ENCODE data around the gene ENO1. TPM values are rescaled to one million over a fixed set of nuclear protein-coding genes. Genes with fewer than 3 reads are reported as not detected.

Gene ENO1
- total RNA-seq, 2 experiments from 2014 or later, result 3,008 to 3,028 TPM

DNA sequence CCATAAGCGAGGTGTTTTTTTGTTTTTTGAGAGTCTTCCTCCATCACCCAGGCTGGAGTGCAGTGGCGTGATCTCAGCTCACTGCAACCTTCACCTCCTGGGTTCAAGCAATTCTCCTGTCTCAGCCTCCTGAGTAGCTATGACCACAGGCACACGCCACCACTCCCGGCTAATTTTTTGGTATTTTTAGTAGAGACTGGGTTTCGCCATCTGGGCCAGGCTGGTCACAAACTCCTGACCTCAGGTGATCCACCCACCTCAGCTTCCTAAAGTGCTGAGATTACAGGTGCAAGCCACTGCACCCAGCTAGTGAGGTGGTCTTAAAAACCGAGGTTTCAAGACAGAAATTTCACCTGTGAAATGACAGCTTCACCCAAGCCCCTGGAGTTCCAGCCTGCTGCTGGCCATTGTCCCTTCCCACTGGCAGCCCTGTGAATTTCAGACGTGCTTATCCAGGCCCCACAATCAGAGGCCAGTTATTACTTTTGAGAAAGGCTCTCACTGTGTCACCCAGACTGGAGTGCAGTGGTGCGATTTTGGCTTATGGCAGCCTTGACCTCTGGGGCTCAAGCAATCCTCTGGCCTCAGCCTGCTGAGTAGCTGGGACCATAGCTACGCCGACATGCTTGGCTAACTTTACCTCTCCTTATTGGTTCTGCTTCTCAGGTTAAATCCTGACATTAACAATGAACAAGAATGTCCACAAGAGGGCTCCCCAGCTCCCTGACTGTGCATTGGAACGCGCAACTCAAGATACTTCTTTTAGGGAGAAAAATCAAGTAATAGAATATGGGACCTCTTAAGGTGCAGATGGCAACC lies 19.4 kb downstream of the ENO1 start:
- Mint-ChIP-seq H3K4me3 (no peak overlapping the region), H3K4me1 (ENCODE audit: low read depth) (peaks cover 33% of the 10 kb centered on the region), H3K9me3 (no peaks in the 10 kb centered on the region), H3K27me3 (no peaks in the 10 kb centered on the region), H3K36me3 (peaks cover 62% of the 10 kb centered on the region), H3K27ac (peak overlapping the region; percentile 84)
- CTCF ChIA-PET, result interaction anchor here (0.6 to 4.7 kb wide), 12 partner anchors 10 to 223 kb away, joined by 3 to 49 read pairs (median 6); no protein-coding TSS in a partner anchor
- intact Hi-C loops (cut with micrococcal nuclease), result loop anchor here (1.0 kb wide), 2 partner anchors 14 to 44 kb away; no protein-coding TSS in a partner anchor
- peak; percentile 56 for DNase-seq
- POLR2A ChIA-PET, result interaction anchor here (0.8 to 7.1 kb wide), 7 partner anchors 8 to 146 kb away, joined by 4 to 45 read pairs (median 12); partner anchors contain the start of gene ENO1

- CTCF ChIA-PET, result interaction anchor here (1.0 to 4.7 kb wide), 8 partner anchors 9 to 297 kb away, joined by 3 to 49 read pairs (median 6); no protein-coding TSS in a partner anchor
- H3K27me3 Mint-ChIP-seq, result no peaks in the 10 kb centered on the region
- H3K4me3 Mint-ChIP-seq, result no peak overlapping the region
- peak overlapping the region; percentile 84 for H3K27ac Mint-ChIP-seq
- intact Hi-C loops (cut with micrococcal nuclease), result no loop called here
- peak; percentile 41 for DNase-seq
- peaks cover 27% of the 10 kb centered on the region for H3K4me1 Mint-ChIP-seq (ENCODE audit: low read depth)
- POLR2A ChIA-PET, result interaction anchor here (0.8 to 3.8 kb wide), 7 partner anchors 9 to 135 kb away, joined by 3 to 23 read pairs (median 9); partner anchors contain the start of gene ENO1
- no peaks in the 10 kb centered on the region for H3K9me3 Mint-ChIP-seq
- H3K36me3 Mint-ChIP-seq, result peaks cover 53% of the 10 kb centered on the region
Measured at GRCh38 chr1:8858112-8858668, 20.3 kb downstream of the ENO1 start.

GRCh38 chr1:8856689-8857412 lies 21.6 kb downstream of the ENO1 start:
- H3K27me3 Mint-ChIP-seq, result no peaks in the 10 kb centered on the region
- POLR2A ChIA-PET, result interaction anchor here (0.6 to 3.8 kb wide), 6 partner anchors 8 to 133 kb away, joined by 3 to 23 read pairs (median 8); partner anchors contain the start of gene ENO1
- intact Hi-C loops (cut with micrococcal nuclease), result no loop called here
- H3K9me3 Mint-ChIP-seq, result no peaks in the 10 kb centered on the region
- no peak for DNase-seq
- CTCF ChIA-PET, result interaction anchor here (0.7 to 3.8 kb wide), 6 partner anchors 8 to 324 kb away, joined by 3 to 49 read pairs (median 4); no protein-coding TSS in a partner anchor
- no peak overlapping the region for H3K4me3 Mint-ChIP-seq
- peak overlapping the region; percentile 1 for H3K27ac Mint-ChIP-seq
- peaks cover 21% of the 10 kb centered on the region for H3K4me1 Mint-ChIP-seq (ENCODE audit: low read depth)
- H3K36me3 Mint-ChIP-seq, result peaks cover 39% of the 10 kb centered on the region

DNA sequence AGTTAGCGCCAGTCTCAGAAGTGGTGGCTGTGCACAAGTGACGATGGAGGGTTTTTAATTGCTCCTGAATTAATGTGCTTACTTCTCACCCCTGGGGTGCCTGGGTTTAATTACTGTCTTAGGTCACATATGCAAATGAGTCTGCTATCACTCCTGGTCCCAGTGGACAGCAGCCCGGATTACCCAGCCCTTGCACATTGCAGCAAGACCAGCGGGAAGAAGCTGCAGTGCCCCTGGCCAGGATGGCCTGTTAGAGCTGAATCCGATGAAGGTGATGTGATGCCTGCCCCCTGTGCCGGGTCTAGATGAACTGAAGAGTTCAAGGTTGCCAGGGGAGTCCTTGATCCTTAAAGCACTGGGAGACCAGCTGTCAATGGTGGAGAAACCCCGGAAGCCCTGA lies 24.2 kb downstream of the ENO1 start:
- Mint-ChIP-seq H3K36me3 (peaks cover 23% of the 10 kb centered on the region), H3K27ac (no peak overlapping the region), H3K9me3 (no peaks in the 10 kb centered on the region), H3K4me3 (no peak overlapping the region), H3K27me3 (no peaks in the 10 kb centered on the region), H3K4me1 (ENCODE audit: low read depth) (peaks cover 11% of the 10 kb centered on the region)
- ChIA-PET POLR2A (interaction anchor here (0.8 kb wide), 1 partner anchor 11 kb away, joined by 4 read pairs; no protein-coding TSS in a partner anchor), CTCF (no interaction called here)
- DNase-seq, result no peak
- intact Hi-C loops (cut with micrococcal nuclease), result no loop called here

DNA sequence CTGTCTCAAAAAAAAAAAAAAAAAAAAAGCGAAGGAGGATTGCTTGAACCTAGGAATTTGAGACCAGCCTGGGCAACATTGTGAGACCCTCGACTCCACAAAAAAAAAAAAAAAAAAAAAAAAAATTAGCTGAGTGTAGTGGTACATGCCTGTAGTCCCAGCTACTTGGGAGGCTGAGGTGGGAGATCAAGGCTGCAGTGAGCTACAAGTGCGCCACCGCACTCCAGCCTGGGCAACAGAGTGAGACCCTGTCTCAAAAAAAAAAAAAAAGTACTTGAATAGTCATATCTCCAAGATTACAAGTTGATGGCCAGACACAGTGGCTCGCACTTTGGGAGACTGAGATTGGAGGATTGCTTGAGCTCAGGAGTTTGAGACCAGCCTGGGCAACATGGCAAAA lies 27.4 kb downstream of the ENO1 start:
- no peaks in the 10 kb centered on the region for H3K9me3 Mint-ChIP-seq
- CTCF ChIA-PET, result interaction anchor here (3.2 to 5.3 kb wide), 3 partner anchors 14 to 154 kb away, joined by 13 to 61 read pairs (median 18); no protein-coding TSS in a partner anchor
- intact Hi-C loops (cut with micrococcal nuclease), result no loop called here

DNA sequence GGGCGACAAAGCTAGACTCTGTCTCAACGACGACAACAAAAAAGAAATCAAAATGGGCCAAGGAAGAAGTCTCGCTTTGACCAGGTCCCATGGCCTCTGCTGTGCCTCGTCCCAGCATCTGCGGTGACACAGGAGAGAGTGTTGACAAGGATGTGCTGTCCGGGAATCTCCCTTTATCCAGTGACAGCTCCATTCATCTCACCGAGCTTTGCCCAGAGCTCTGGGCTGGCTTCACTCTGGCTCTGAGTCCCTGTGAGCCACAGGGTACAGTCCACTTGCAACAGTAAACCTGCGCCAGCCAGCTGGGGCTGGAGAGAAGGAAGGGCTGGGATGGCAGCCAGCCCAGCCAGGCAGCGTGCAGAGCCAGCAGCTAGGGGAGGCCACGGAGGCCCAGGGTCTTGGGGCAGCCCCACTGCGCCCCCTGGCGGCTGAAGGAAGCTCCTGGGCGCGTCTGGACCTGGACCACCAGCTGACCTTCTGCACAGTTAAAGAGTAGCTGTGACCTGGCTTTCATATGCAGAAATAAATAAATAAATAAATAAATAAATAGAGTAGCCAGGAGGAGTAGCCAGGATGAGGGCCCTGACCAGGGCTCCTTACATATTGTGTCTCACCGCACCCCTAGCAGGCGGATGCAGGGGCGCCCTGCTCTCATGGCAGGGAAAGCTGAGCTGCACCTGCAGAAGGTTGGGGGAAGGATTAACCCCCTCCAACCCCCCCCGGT lies 29.7 kb downstream of the ENO1 start:
- Mint-ChIP-seq H3K36me3 (peaks cover 2% of the 10 kb centered on the region), H3K9me3 (no peaks in the 10 kb centered on the region), H3K27ac (no peak overlapping the region), H3K4me1 (ENCODE audit: low read depth) (no peaks in the 10 kb centered on the region), H3K4me3 (no peak overlapping the region), H3K27me3 (no peaks in the 10 kb centered on the region)
- intact Hi-C loops (cut with micrococcal nuclease), result loop anchor here (1.0 to 2.0 kb wide), 2 partner anchors 32 to 288 kb away; partner anchors contain the start of gene RERE
- CTCF ChIA-PET, result interaction anchor here (0.6 to 5.3 kb wide), 89 partner anchors 10 to 834 kb away, joined by 3 to 61 read pairs (median 4); partner anchors contain the start of genes ENO1 and RERE
- peak; percentile 84 for DNase-seq
- POLR2A ChIA-PET, result interaction anchor here (0.7 to 1.2 kb wide), 4 partner anchors 9 to 288 kb away, joined by 3 to 12 read pairs (median 4); no protein-coding TSS in a partner anchor

More for the DNA sequence above, 27.4 kb downstream of the ENO1 start:
- H3K27me3 Mint-ChIP-seq, result no peaks in the 10 kb centered on the region
- H3K4me1 Mint-ChIP-seq (ENCODE audit: low read depth), result no peaks in the 10 kb centered on the region
- no peak for DNase-seq
- POLR2A ChIA-PET, result no interaction called here
- H3K27ac Mint-ChIP-seq, result no peak overlapping the region
- H3K4me3 Mint-ChIP-seq, result no peak overlapping the region
- H3K36me3 Mint-ChIP-seq, result peaks cover 4% of the 10 kb centered on the region

DNA sequence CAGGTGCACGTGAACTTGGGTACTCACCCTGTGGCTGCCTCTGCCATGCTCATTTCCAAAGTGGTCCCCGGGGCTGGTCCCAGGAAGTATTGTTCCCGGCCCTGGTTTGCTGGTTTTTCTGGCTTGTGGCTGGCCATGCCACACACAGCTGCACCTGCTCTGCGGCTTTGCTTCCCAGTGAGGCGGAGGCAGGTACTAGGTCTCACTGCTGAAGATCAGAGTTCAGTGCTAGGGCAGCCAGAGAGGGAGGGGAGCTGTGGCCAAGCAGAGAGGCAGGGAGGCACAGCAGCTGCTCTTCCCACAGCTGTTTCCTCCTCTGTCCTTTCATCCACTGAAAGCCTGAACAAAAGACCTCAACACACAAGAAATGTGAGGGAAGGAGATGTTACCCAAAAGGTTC lies 30.5 kb downstream of the ENO1 start:
- intact Hi-C loops (cut with micrococcal nuclease), result loop anchor here (2.0 kb wide), 1 partner anchor 31 kb away; the partner anchor contains the start of gene RERE
- ChIA-PET CTCF (interaction anchor here (0.8 to 5.3 kb wide), 48 partner anchors 9 to 833 kb away, joined by 3 to 61 read pairs (median 7); partner anchors contain the start of gene RERE), POLR2A (no interaction called here)
- Mint-ChIP-seq H3K4me3 (no peak overlapping the region), H3K36me3 (peaks cover 2% of the 10 kb centered on the region), H3K27ac (no peak overlapping the region), H3K27me3 (no peaks in the 10 kb centered on the region), H3K9me3 (no peaks in the 10 kb centered on the region), H3K4me1 (ENCODE audit: low read depth) (no peaks in the 10 kb centered on the region)
- no peak for DNase-seq

DNA sequence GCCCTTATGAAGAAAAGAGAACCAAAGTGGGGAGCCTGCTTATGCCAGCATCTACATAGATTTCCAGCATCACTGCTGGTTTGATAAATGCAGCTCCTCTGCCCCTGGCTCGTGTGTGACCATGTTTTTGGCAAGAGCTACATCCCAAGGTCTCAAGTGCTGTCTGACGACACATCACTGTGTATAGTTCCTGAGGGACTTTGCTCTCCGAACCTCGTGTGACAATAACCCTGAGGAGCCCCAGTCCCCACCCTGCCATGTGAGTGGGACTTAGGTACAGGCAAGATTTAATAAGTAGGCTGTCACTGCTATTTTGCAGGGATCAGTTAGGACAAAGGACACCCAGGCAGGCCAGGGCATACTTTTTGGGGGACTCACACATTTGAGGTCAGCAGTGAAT lies 32.2 kb downstream of the ENO1 start:
- peaks cover 2% of the 10 kb centered on the region for H3K36me3 Mint-ChIP-seq
- H3K9me3 Mint-ChIP-seq, result no peaks in the 10 kb centered on the region
- ChIA-PET CTCF (interaction anchor here (0.6 to 1.4 kb wide), 3 partner anchors 176 to 854 kb away, joined by 3 to 5 read pairs (median 3); no protein-coding TSS in a partner anchor), POLR2A (interaction anchor here (0.6 kb wide), 1 partner anchor 98 kb away, joined by 4 read pairs; no protein-coding TSS in a partner anchor)
- no peak for DNase-seq
- no peaks in the 10 kb centered on the region for H3K4me1 Mint-ChIP-seq (ENCODE audit: low read depth)
- no peaks in the 10 kb centered on the region for H3K27me3 Mint-ChIP-seq
- no peak overlapping the region for H3K4me3 Mint-ChIP-seq
- intact Hi-C loops (cut with micrococcal nuclease), result no loop called here
- H3K27ac Mint-ChIP-seq, result no peak overlapping the region

DNA sequence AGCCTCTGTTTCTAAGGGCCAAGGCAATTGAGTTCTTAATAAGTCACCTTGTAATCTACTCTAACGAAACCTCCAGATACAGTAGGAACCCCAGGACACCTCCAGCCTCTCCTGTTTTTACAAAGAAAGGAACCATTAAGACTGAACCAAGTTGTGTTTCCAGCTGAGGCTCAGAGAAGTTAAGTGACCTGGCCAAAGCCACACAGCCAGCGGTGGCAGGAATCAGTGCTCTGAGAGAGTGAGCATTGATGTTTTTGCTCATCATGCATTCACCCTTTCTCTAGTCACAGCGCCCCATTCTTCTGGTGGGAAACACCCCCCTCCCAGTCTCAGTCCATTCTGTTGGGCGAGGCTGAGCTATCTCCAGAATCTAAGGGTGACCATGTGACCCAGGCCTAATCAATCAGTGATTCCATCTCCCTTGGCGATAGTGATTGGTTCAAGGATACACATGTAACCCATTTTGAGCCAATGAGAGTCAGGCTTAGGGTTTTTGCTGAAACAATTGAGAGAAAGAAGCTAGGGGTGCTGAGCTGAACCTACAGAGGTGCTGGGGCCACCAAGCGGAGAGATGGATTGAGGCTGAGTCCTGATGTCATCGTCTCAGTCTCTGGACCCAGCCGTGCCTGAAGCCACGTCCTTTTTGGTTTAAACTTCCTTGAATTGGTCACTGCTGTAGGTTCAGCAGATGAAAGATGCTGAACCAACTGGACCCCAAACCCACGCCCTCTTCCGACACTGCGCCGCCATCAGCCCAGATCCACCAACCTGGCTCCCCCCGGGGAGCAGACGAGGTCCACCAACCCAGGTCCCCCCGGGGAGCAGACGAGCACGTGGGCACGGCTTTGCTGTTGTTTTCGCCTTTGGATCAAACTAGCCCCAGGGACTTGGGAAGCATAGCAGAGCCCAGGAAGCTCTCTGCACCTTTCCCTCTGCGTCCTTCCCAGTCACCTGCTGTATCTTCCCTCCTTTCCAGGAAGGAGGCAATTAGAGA lies 33.1 kb downstream of the ENO1 start:
- H3K4me1 Mint-ChIP-seq (ENCODE audit: low read depth), result no peaks in the 10 kb centered on the region
- ChIA-PET POLR2A (no interaction called here), CTCF (interaction anchor here (0.6 to 1.5 kb wide), 4 partner anchors 13 to 284 kb away, joined by 3 to 5 read pairs (median 4); no protein-coding TSS in a partner anchor)
- no peak overlapping the region for H3K27ac Mint-ChIP-seq
- intact Hi-C loops (cut with micrococcal nuclease), result no loop called here
- peaks cover 2% of the 10 kb centered on the region for H3K36me3 Mint-ChIP-seq
- H3K4me3 Mint-ChIP-seq, result no peak overlapping the region
- peaks cover 1% of the 10 kb centered on the region for H3K9me3 Mint-ChIP-seq
- no peak for DNase-seq
- H3K27me3 Mint-ChIP-seq, result no peaks in the 10 kb centered on the region

DNA sequence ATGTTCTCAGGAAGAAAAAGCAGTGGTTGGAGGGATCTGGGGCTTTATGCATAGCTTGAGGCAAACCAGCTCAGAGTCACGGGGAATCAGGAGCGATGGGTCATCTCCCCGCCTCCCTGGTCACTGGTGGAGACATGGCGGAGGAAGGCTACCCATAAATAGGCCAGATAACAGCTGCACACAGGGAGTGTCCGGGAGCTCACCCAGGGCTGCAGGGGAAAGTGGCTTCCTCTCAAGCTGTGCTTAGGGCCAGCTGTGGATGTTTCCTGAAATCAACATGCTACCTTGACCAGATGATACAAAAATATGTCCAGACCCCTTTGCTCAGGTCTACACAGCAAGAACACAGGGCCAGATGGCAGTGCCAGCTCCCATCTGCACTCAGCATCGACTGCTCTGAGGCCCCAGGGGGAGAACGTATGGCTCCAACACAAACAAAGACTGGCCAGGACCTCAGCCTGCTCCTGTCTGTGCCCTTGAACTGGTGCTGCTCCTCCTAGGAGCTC lies 33.9 kb downstream of the ENO1 start:
- H3K4me3 Mint-ChIP-seq, result no peak overlapping the region
- H3K4me1 Mint-ChIP-seq (ENCODE audit: low read depth), result no peaks in the 10 kb centered on the region
- DNase-seq, result no peak
- POLR2A ChIA-PET, result no interaction called here
- H3K9me3 Mint-ChIP-seq, result peaks cover 8% of the 10 kb centered on the region
- no peak overlapping the region for H3K27ac Mint-ChIP-seq
- H3K36me3 Mint-ChIP-seq, result peaks cover 2% of the 10 kb centered on the region
- intact Hi-C loops (cut with micrococcal nuclease), result no loop called here
- no peaks in the 10 kb centered on the region for H3K27me3 Mint-ChIP-seq
- CTCF ChIA-PET, result interaction anchor here (1.2 to 1.5 kb wide), 2 partner anchors 14 to 17 kb away, joined by 3 to 5 read pairs; no protein-coding TSS in a partner anchor
